HL-60/S4 treated with retinoic acid at 250 ng/mL for 4 days and 3 days (cell line): ENCODE measurements around the gene KRTAP12-1.
"Not testable (repeated sequence)": the region's sequence is repeated elsewhere in the genome, so short reads cannot be mapped to it uniquely, and the experiment has no call there.

Experiments
- in situ Hi-C: fragments of 300-500 bp; cut with MboI; formaldehyde crosslinking; loops from 2 replicates; pipeline ENCODE4 v1.7.0; 2022; ENCODE audit warnings: low sequenced_read_pairs

Gene KRTAP12-1

GRCh38 chr21:44647222-44647552 lies 34.8 kb downstream of the KRTAP12-1 start:
- in situ Hi-C loops = no loop called here

GRCh38 chr21:44646366-44647221 lies 35.4 kb downstream of the KRTAP12-1 start, which contains the start of gene KRTAP10-11:
KRTAP10-11 (plus strand) TSS chr21:44646414; CDS start chr21:44646459, 45 bp downstream.
- in situ Hi-C loops = not testable (repeated sequence)

DNA sequence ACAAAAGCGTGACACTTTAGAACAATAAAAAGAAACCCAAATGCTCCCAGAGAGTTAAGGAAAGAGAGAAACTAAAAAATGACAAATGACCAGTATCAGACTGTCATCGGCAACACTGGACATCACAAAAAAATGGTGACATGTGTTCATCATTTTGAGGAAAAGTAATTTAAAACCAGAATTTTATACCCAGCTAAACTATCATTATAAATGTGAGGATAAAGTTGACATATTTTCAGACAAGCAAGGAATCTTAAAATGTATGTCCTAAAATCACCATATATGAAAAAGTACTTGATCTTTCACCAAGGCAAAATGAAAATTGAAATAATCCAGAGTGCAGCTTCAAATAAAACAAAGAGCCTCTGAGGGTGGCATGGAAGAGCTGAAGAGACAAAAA lies 37.1 kb downstream of the KRTAP12-1 start:
- in situ Hi-C loops = no loop called here

GRCh38 chr21:44643741-44644310 lies 38.1 kb downstream of the KRTAP12-1 start:
- in situ Hi-C loops = no loop called here

GRCh38 chr21:44640761-44641160 lies 41.2 kb downstream of the KRTAP12-1 start:
- in situ Hi-C loops = no loop called here

- in situ Hi-C loops = no loop called here
These were observed 42.7 kb downstream of the KRTAP12-1 start for GRCh38 chr21:44639331-44639655.

- in situ Hi-C loops = not testable (repeated sequence)
These were observed 43.2 kb downstream of the KRTAP12-1 start for GRCh38 chr21:44638506-44639330.

GRCh38 chr21:44637851-44638348 lies 44.1 kb downstream of the KRTAP12-1 start:
- in situ Hi-C loops = not testable (repeated sequence)

GRCh38 chr21:44637018-44637850 lies 44.7 kb downstream of the KRTAP12-1 start, which contains the start of gene KRTAP10-10:
KRTAP10-10 (plus strand) TSS chr21:44637356; CDS start chr21:44637418, 62 bp downstream.
- in situ Hi-C loops = no loop called here

GRCh38 chr21:44636209-44637017 lies 45.5 kb downstream of the KRTAP12-1 start:
- in situ Hi-C loops = no loop called here

- in situ Hi-C loops = no loop called here
These were observed 49.9 kb downstream of the KRTAP12-1 start for GRCh38 chr21:44632067-44632466.
